Esophagus muscularis mucosa (tissue), 4 donors: ENCODE measurements around the gene ARHGAP6. TPM values are rescaled to one million over a fixed set of nuclear protein-coding genes. Genes with fewer than 3 reads are reported as not detected.

Experiments
- DNase-seq: peaks from one replicate; pipeline ENCODE4 v3.0.0-alpha.2; 2017; ENCODE audit errors: extremely low spot score
- H3K27ac ChIP-seq, 4 donors: fragments of 200-600 bp; sonication (generic); replicated peaks in 1 of 4; 1 replicate in 3 of 4; 2 replicates in 1 of 4; pipeline ENCODE4 v1.5.1; 2016 to 2019; ENCODE audit warnings: mild to moderate bottlenecking in 1 of 4
- H3K27me3 ChIP-seq, 4 donors: fragments of 200-600 bp; sonication (generic); one replicate each; pipeline versions ENCODE4 v1.5.1 to v1.6.0; 2016 to 2019
- H3K36me3 ChIP-seq, 4 donors: fragments of 200-600 bp; sonication (generic); one replicate each; pipeline ENCODE4 v1.5.1; 2016 to 2019
- H3K4me1 ChIP-seq, 4 donors: fragments of 200-600 bp; sonication (generic); one replicate each; pipeline ENCODE4 v1.5.1; 2016 to 2019
- H3K4me3 ChIP-seq, 4 donors: fragments of 200-600 bp; sonication (generic); 1 replicate in 2 of 4; 2 replicates in 2 of 4; pipeline ENCODE4 v1.5.1; 2016 to 2019; ENCODE audit warnings: mild to moderate bottlenecking in 4 of 4, moderate library complexity in 1 of 4
- H3K9me3 ChIP-seq, 4 donors: fragments of 200-600 bp; sonication (generic); 1 replicate in 3 of 4; 2 replicates in 1 of 4; pipeline ENCODE4 v1.5.1; 2016 to 2019
- CTCF ChIP-seq, 3 experiments: fragments of 200-600 bp in 2 of 3; fragments of 450-650 bp in 1 of 3; sonication (generic) in 2 of 3; IDR thresholded peaks; one replicate each; pipeline ENCODE4 v1.5.1; 2017 to 2019; ENCODE audit warnings: antibody characterized with exemption in 3 of 3, mild to moderate bottlenecking in 2 of 3, moderate library complexity in 1 of 3
- EP300 ChIP-seq: sonication (generic); formaldehyde crosslinking; IDR thresholded peaks from one replicate; pipeline ENCODE4 v1.6.1; 2017; ENCODE audit warnings: antibody characterized with exemption
- POLR2A ChIP-seq: fragments of 450-650 bp; IDR thresholded peaks from one replicate; pipeline ENCODE4 v1.6.1; 2017; ENCODE audit warnings: antibody characterized with exemption, moderate library complexity, mild to moderate bottlenecking, low read depth
- POLR2AphosphoS5 ChIP-seq, 2 donors: sonication (generic); formaldehyde crosslinking; IDR thresholded peaks; one replicate each; pipeline ENCODE4 v1.6.1; 2017; ENCODE audit warnings: antibody characterized with exemption in 2 of 2
- WGBS: methylation state at CpG from one replicate; pipeline ENCODE4 v1.1.5; 2018; 5-methylcytosine and 5-hydroxymethylcytosine counted together
- intact Hi-C: fragments of 100-400 bp; cut with DNase I; formaldehyde crosslinking; loops from one replicate; pipeline ENCODE4 v1.15.1; 2023
- total RNA-seq, 4 donors: library from RNA; depleted of rRNA; stranded (reverse); fragments of >200 nt; gene quantifications; one replicate each; pipeline versions ENCODE4 v1.1.0 to v1.2.1, GENCODE V29; 2016

ARHGAP6 gene
- total RNA-seq, 4 donors from 2014 or later = 25.2 to 44.8 (median 30.6) TPM

GRCh38 chrX:11108253-11108941 lies 557.3 kb downstream of the ARHGAP6 start:
- TF ChIP-seq POLR2A (no peak), EP300 (no peak), CTCF (IDR thresholded peaks at IDR 0.05) (no peak), POLR2AphosphoS5 (IDR thresholded peaks at IDR 0.05) (no peak)
- intact Hi-C loops = loop anchor here (10.0 kb wide), 1 partner anchor 914 kb away; no protein-coding TSS in a partner anchor
- H3K9me3 ChIP-seq = no peaks in the 10 kb centered on the region
- H3K27me3 ChIP-seq = no peaks in the 10 kb centered on the region
- DNase-seq = no peak
- H3K4me1 ChIP-seq = peaks cover 15 to 18% (median 17%) of the 10 kb centered on the region in 4 donors
- no peak overlapping the region for H3K27ac ChIP-seq
- H3K36me3 ChIP-seq = no peaks in the 10 kb centered on the region
- WGBS = 84% methylated on average over 4 of the region's 4 CpGs
- no peak overlapping the region for H3K4me3 ChIP-seq

DNA sequence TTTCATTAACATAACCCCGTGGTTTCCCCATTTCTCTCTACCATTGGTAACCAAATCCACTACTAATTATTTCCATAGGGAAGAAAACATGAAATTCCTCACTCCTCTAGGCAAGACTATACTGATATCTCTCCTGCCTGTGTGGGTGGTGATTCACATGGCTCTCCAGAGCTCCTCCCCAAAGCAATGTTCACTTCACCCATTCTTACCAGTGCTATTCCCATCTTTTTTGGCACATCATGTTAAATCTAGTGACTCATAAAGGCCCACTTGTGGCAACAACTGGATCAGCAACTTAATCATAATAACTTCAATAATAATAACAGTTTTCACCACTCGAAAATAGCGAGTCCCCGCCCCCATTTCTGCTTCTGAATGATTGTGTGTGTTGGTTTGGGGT lies 560.6 kb downstream of the ARHGAP6 start:
- Histone ChIP-seq H3K9me3 (no peaks in the 10 kb centered on the region), H3K27me3 (no peaks in the 10 kb centered on the region), H3K4me1 (peaks cover 0 to 22% (median 13%) of the 10 kb centered on the region in 4 donors), H3K4me3 (no peak overlapping the region), H3K27ac (no peak overlapping the region), H3K36me3 (no peaks in the 10 kb centered on the region)
- 79% methylated on average over 4 of the region's 4 CpGs for WGBS
- no peak for DNase-seq
- TF ChIP-seq POLR2A (no peak), CTCF (IDR thresholded peaks at IDR 0.05) (no peak), EP300 (no peak), POLR2AphosphoS5 (IDR thresholded peaks at IDR 0.05) (no peak)
- intact Hi-C loops = loop anchor here (10.0 kb wide), 1 partner anchor 910 kb away; no protein-coding TSS in a partner anchor

GRCh38 chrX:11103751-11104150 lies 562.0 kb downstream of the ARHGAP6 start:
- Histone ChIP-seq H3K9me3 (no peaks in the 10 kb centered on the region), H3K27ac (no peak overlapping the region), H3K4me1 (peaks cover 0 to 27% (median 14%) of the 10 kb centered on the region in 4 donors), H3K27me3 (no peaks in the 10 kb centered on the region), H3K4me3 (no peak overlapping the region), H3K36me3 (no peaks in the 10 kb centered on the region)
- TF ChIP-seq CTCF (IDR thresholded peaks at IDR 0.05) = no peak
- TF ChIP-seq POLR2A = no peak
- TF ChIP-seq EP300 = no peak
- no peak for TF ChIP-seq POLR2AphosphoS5 (IDR thresholded peaks at IDR 0.05)
- no peak for DNase-seq
- intact Hi-C loops = loop anchor here (5.0 to 10.0 kb wide), 3 partner anchors 381 to 909 kb away; no protein-coding TSS in a partner anchor
- 72% methylated on average over 2 of the region's 2 CpGs for WGBS

DNA sequence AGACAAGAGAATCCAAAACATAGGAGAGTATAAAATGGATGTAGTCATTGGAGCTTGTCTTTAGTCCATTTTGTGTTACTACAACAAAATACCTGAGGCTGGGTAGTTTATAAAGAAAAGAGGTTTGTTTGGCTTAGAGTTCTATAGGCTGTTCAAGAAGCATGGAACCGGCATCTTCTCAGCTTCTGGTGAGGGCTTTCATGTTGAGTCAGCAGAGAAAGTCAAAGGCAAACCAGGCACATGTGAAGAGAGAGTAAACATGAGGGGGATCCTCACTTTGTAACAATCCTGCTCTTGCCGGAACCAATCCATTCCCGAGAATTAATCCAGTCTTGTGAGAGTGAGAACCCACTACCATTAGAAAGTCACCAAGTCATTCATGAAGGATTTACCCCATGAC lies 562.7 kb downstream of the ARHGAP6 start:
- intact Hi-C loops = loop anchor here (5.0 to 10.0 kb wide), 3 partner anchors 381 to 908 kb away; no protein-coding TSS in a partner anchor
- WGBS = 72% methylated on average over 3 of the region's 3 CpGs
- DNase-seq = no peak

DNA sequence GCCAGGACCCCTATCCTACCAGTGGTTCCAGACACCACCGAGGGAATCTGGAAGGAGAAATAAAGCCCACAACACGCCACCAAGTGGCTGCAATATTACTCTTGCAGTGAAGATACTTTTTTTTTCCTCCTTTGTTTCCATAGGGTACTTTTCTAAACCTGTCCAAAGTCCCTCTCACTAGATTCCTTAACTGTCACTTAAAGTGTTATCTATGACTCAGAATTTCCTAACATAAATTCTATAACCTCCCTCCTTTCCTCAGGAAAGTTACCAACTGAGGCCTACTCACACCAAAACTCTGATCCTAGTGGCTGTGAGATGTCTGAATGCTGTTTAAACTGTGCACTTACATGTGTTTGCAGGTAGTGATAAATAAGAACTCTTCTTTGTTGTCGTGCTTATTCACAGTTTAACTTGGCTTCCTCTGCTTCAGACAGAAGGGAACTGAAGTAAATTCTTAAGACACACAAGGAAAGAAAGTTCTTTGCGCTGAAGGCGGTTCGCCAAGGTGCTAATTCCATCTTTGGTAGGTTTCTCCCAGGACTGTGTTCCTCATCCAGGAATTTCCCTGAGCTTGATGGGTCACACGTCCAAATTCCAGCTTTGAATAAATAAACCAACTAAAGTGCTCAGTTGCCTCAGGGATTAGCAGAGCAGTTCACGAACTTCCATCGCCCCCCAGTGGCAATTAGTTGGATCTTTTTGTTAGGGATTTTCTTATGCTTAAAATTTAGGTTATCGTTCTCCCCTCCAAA lies 565.3 kb downstream of the ARHGAP6 start:
- Histone ChIP-seq H3K36me3 (no peaks in the 10 kb centered on the region), H3K4me1 (peaks cover 0 to 27% (median 14%) of the 10 kb centered on the region in 4 donors), H3K9me3 (no peaks in the 10 kb centered on the region), H3K27ac (peak overlapping the region; percentile 69 to 75 (median 72)), H3K4me3 (no peak overlapping the region), H3K27me3 (no peaks in the 10 kb centered on the region)
- 34% methylated on average over 10 of the region's 10 CpGs for WGBS
- DNase-seq = no peak
- TF ChIP-seq POLR2AphosphoS5 (IDR thresholded peaks at IDR 0.05) (peak; percentile 39 to 52), POLR2A (no peak), CTCF (IDR thresholded peaks at IDR 0.05) (peak; percentile 46 to 52 (median 50))
- intact Hi-C loops = loop anchor here (5.0 to 10.0 kb wide), 3 partner anchors 378 to 906 kb away; no protein-coding TSS in a partner anchor

More for the DNA sequence above, 562.7 kb downstream of the ARHGAP6 start:
- TF ChIP-seq POLR2AphosphoS5 (IDR thresholded peaks at IDR 0.05) = no peak
- H3K27ac ChIP-seq = no peak overlapping the region
- no peaks in the 10 kb centered on the region for H3K27me3 ChIP-seq
- no peak overlapping the region for H3K4me3 ChIP-seq
- H3K36me3 ChIP-seq = no peaks in the 10 kb centered on the region
- H3K4me1 ChIP-seq = peaks cover 0 to 27% (median 14%) of the 10 kb centered on the region in 4 donors
- no peaks in the 10 kb centered on the region for H3K9me3 ChIP-seq
